RWPE2 (cell line): Measurements from ENCODE around the gene LIPN.

ENCODE experiments used
- ATAC-seq: fragments of 200-7000 bp; cut with Tn5 transposase; 3 replicates; pipeline ENCODE4 v1.9.1; 2021; ENCODE audit warnings: low read depth
- DNase-seq: peaks from one replicate; pipeline ENCODE4 v3.0.0-alpha.2; 2020; ENCODE audit warnings: low spot score
- H3K27ac ChIP-seq: fragments of 450-650 bp; 2 replicates; pipeline ENCODE4 v1.5.1; 2017; ENCODE audit warnings: mild to moderate bottlenecking; ENCODE audit not compliant: poor library complexity, severe bottlenecking
- H3K27me3 ChIP-seq: fragments of 250-450 bp; sonication (Bioruptor Pico); 2 replicates; pipeline ENCODE4 v1.5.1; 2021; ENCODE audit warnings: mild to moderate bottlenecking, moderate library complexity; ENCODE audit not compliant: insufficient read depth, poor library complexity, severe bottlenecking
- H3K36me3 ChIP-seq: fragments of 250-450 bp; sonication (Bioruptor Pico); 2 replicates; pipeline ENCODE4 v1.5.1; 2020; ENCODE audit warnings: low read depth, mild to moderate bottlenecking, moderate library complexity
- H3K4me1 ChIP-seq: fragments of 250-450 bp; sonication (Bioruptor Pico); 2 replicates; pipeline ENCODE4 v1.5.1; 2021; ENCODE audit warnings: mild to moderate bottlenecking, moderate library complexity; ENCODE audit not compliant: insufficient read depth, poor library complexity, severe bottlenecking
- H3K4me3 ChIP-seq: fragments of 250-450 bp; sonication (Bioruptor Pico); 2 replicates; pipeline ENCODE4 v1.5.1; 2021; ENCODE audit warnings: mild to moderate bottlenecking, moderate library complexity; ENCODE audit not compliant: severe bottlenecking
- H3K9me3 ChIP-seq: fragments of 250-450 bp; sonication (Bioruptor Pico); 2 replicates; pipeline ENCODE4 v1.5.1; 2021; ENCODE audit warnings: mild to moderate bottlenecking, moderate library complexity; ENCODE audit not compliant: severe bottlenecking
- CTCF ChIP-seq: fragments of 450-650 bp; IDR thresholded peaks from one replicate; pipeline ENCODE4 v1.5.1; 2017; ENCODE audit warnings: mild to moderate bottlenecking, moderate library complexity; ENCODE audit not compliant: poor library complexity, severe bottlenecking

Gene LIPN

GRCh38 chr10:88781206-88781605 lies 21.4 kb downstream of the LIPN start:
- H3K36me3 ChIP-seq = no peaks in the 10 kb centered on the region
- no peaks in the 10 kb centered on the region for H3K4me1 ChIP-seq
- H3K27ac ChIP-seq = no peak overlapping the region
- ATAC-seq = no peak
- H3K27me3 ChIP-seq = no peaks in the 10 kb centered on the region
- no peak for TF ChIP-seq CTCF
- no peak overlapping the region for H3K4me3 ChIP-seq
- DNase-seq = no peak
- H3K9me3 ChIP-seq = no peaks in the 10 kb centered on the region

- no peaks in the 10 kb centered on the region for H3K9me3 ChIP-seq
- no peaks in the 10 kb centered on the region for H3K4me1 ChIP-seq
- TF ChIP-seq CTCF = no peak
- H3K27me3 ChIP-seq = no peaks in the 10 kb centered on the region
- H3K27ac ChIP-seq = no peak overlapping the region
- no peaks in the 10 kb centered on the region for H3K36me3 ChIP-seq
- ATAC-seq (no peak), DNase-seq (no peak)
- no peak overlapping the region for H3K4me3 ChIP-seq
These were observed 22.4 kb downstream of the LIPN start for GRCh38 chr10:88782222-88782621.

GRCh38 chr10:88783724-88784123 lies 23.9 kb downstream of the LIPN start:
- H3K4me3 ChIP-seq = no peak overlapping the region
- no peaks in the 10 kb centered on the region for H3K36me3 ChIP-seq
- no peaks in the 10 kb centered on the region for H3K27me3 ChIP-seq
- TF ChIP-seq CTCF = no peak
- DNase-seq (no peak), ATAC-seq (no peak)
- no peaks in the 10 kb centered on the region for H3K9me3 ChIP-seq
- H3K27ac ChIP-seq = no peak overlapping the region
- H3K4me1 ChIP-seq = no peaks in the 10 kb centered on the region

- Histone ChIP-seq H3K27me3 (no peaks in the 10 kb centered on the region), H3K9me3 (no peaks in the 10 kb centered on the region), H3K4me3 (no peak overlapping the region), H3K4me1 (no peaks in the 10 kb centered on the region), H3K27ac (no peak overlapping the region), H3K36me3 (no peaks in the 10 kb centered on the region)
- TF ChIP-seq CTCF = no peak
- DNase-seq (no peak), ATAC-seq (no peak)
These were observed 26.4 kb downstream of the LIPN start for GRCh38 chr10:88786032-88786770.

GRCh38 chr10:88787463-88787862 lies 27.6 kb downstream of the LIPN start:
- no peak overlapping the region for H3K4me3 ChIP-seq
- H3K4me1 ChIP-seq = peaks cover 1% of the 10 kb centered on the region
- no peaks in the 10 kb centered on the region for H3K9me3 ChIP-seq
- TF ChIP-seq CTCF = no peak
- ATAC-seq (no peak), DNase-seq (no peak)
- H3K27me3 ChIP-seq = no peaks in the 10 kb centered on the region
- no peaks in the 10 kb centered on the region for H3K36me3 ChIP-seq
- H3K27ac ChIP-seq = no peak overlapping the region
